Tibial nerve (tissue), 3 donors: ENCODE results near the gene CDH22.

Experiments used
- POLR2A ChIP-seq, 2 donors: fragments of 450-650 bp; IDR thresholded peaks; one replicate each; pipeline ENCODE4 v1.6.1; 2017; ENCODE audit warnings: antibody characterized with exemption in 2 of 2, mild to moderate bottlenecking in 2 of 2, moderate library complexity in 2 of 2
- TF ChIP-seq, protein P1 (sequence below), 5 experiments: fragments of 200-600 bp in 3 of 5; fragments of 450-650 bp in 2 of 5; sonication (generic) in 3 of 5; IDR thresholded peaks; one replicate each; pipeline ENCODE4 v1.5.1; 2016 to 2019; ENCODE audit warnings: antibody characterized with exemption in 5 of 5, mild to moderate bottlenecking in 3 of 5, moderate library complexity in 2 of 5

GRCh38 chr20:46259260-46259859 is 48.9 kb downstream of the CDH22 start:
- TF ChIP-seq, protein P1, sequence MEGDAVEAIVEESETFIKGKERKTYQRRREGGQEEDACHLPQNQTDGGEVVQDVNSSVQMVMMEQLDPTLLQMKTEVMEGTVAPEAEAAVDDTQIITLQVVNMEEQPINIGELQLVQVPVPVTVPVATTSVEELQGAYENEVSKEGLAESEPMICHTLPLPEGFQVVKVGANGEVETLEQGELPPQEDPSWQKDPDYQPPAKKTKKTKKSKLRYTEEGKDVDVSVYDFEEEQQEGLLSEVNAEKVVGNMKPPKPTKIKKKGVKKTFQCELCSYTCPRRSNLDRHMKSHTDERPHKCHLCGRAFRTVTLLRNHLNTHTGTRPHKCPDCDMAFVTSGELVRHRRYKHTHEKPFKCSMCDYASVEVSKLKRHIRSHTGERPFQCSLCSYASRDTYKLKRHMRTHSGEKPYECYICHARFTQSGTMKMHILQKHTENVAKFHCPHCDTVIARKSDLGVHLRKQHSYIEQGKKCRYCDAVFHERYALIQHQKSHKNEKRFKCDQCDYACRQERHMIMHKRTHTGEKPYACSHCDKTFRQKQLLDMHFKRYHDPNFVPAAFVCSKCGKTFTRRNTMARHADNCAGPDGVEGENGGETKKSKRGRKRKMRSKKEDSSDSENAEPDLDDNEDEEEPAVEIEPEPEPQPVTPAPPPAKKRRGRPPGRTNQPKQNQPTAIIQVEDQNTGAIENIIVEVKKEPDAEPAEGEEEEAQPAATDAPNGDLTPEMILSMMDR (IDR thresholded peaks at IDR 0.05) = no peak
- no peak for TF ChIP-seq POLR2A (IDR thresholded peaks at IDR 0.05)
